A549 treated with CpdA at 1 μM for 4 hours (cell line): Measurements from ENCODE around the gene TMEM116. TPM values are rescaled to one million over a fixed set of nuclear protein-coding genes. Genes with fewer than 3 reads are reported as not detected.

Source experiments
- total RNA-seq: library from RNA; stranded (reverse); fragments of 200-300 nt; extraction: Qiagen RNA extraction; gene quantifications from 5 replicates; pipeline ENCODE4 v1.2.3, GENCODE V29; 2022; ENCODE audit warnings: low read depth

The TMEM116 gene
- 5.6 to 7.4 TPM (median 6.3 TPM) in 5 replicates for total RNA-seq

GRCh38 chr12:112012775-112013600 is at the start of gene TMEM116, which contains the start of gene ERP29:
TMEM116 (minus strand) TSS chr12:112013165; CDS start chr12:112005270, 7,895 bp downstream.
ERP29 (plus strand) TSS chr12:112013426; CDS start chr12:112013466, 40 bp downstream.

Other genes with a start within 250 kb of the TMEM116 start
- gene ALDH2, start 246.2 kb downstream of the TMEM116 start, total RNA-seq, result 72.5 to 94.0 TPM (median 90.8 TPM) in 5 replicates
- 52.6 to 63.1 TPM (median 57.8 TPM) in 5 replicates for gene MAPKAPK5, start 170.9 kb downstream of the TMEM116 start, total RNA-seq
- 116 to 137 TPM (median 131 TPM) in 5 replicates for gene ERP29, start 261 bp upstream of the TMEM116 start, total RNA-seq
- 18.5 to 24.5 TPM (median 22.8 TPM) in 5 replicates for gene NAA25, start 95.6 kb upstream of the TMEM116 start, total RNA-seq
- 18.0 to 21.6 TPM (median 20.4 TPM) in 5 replicates for gene TRAFD1, start 112.4 kb upstream of the TMEM116 start, total RNA-seq